MM.1S (cell line): ENCODE results near the gene NHSL2.

Source experiments
- EZH2phosphoT487 ChIP-seq: fragments of 300-600 bp; sonication (generic); IDR thresholded peaks from 2 replicates; pipeline ENCODE4 v1.6.1; 2018; ENCODE audit warnings: antibody characterized with exemption, low read length
- TF ChIP-seq, protein P1 (sequence below): fragments of 300-600 bp; sonication (generic); IDR thresholded peaks from 2 replicates; pipeline ENCODE4 v1.5.1; 2016; ENCODE audit warnings: antibody characterized with exemption, low read length, mixed read lengths

DNA sequence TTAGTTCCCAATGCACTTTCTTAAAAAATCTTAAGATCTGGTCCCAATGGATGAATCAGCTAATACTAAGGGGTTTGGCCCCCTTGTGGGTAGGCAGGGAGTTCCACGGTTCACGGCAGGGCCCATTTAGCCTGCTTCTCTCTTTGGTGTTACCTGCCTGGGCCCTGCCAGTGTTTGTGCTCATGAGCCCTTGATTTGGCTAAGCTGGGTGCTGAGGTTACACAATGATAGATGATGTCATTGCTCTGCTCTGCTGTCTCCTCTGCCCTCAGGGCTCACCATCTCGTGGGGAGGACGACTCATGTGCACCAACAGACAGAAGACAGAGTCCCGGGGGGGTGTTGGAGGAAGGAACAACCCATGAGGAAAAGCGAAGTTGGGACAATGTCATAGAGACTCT, 196.7 kb downstream of the NHSL2 start:
- TF ChIP-seq, protein P1, sequence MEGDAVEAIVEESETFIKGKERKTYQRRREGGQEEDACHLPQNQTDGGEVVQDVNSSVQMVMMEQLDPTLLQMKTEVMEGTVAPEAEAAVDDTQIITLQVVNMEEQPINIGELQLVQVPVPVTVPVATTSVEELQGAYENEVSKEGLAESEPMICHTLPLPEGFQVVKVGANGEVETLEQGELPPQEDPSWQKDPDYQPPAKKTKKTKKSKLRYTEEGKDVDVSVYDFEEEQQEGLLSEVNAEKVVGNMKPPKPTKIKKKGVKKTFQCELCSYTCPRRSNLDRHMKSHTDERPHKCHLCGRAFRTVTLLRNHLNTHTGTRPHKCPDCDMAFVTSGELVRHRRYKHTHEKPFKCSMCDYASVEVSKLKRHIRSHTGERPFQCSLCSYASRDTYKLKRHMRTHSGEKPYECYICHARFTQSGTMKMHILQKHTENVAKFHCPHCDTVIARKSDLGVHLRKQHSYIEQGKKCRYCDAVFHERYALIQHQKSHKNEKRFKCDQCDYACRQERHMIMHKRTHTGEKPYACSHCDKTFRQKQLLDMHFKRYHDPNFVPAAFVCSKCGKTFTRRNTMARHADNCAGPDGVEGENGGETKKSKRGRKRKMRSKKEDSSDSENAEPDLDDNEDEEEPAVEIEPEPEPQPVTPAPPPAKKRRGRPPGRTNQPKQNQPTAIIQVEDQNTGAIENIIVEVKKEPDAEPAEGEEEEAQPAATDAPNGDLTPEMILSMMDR: no peak
- TF ChIP-seq EZH2phosphoT487: no peak
